CD4-positive, alpha-beta T cell (primary cell): ENCODE data around the gene SLC8A3. TPM values are rescaled to one million over a fixed set of nuclear protein-coding genes. Genes with fewer than 3 reads are reported as not detected.

Experiments used
- ATAC-seq: fragments of 200-7000 bp; cut with Tn5 transposase; one replicate; pipeline ENCODE4 v1.10.0; 2022; ENCODE audit warnings: mild to moderate bottlenecking; ENCODE audit not compliant: poor library complexity
- CTCF ChIA-PET: fragments of 350-600 bp; sonication (Branson Sonifier 250); formaldehyde crosslinking; loops from one replicate; lab custom pipeline; 2021; ENCODE audit warnings: antibody characterized with exemption, inconsistent platforms; lab: Charles Lee
- POLR2A ChIA-PET: fragments of 350-600 bp; sonication (Branson Sonifier 250); formaldehyde crosslinking; loops from one replicate; lab custom pipeline; 2021; ENCODE audit warnings: antibody characterized with exemption, inconsistent platforms; lab: Charles Lee
- DNase-seq, 14 experiments: peaks; one replicate each; pipeline ENCODE4 v3.0.0-alpha.2; 2013 to 2020; ENCODE audit warnings: mixed read lengths in 2 of 14
- H3K27ac ChIP-seq, 2 donors: one replicate each; pipeline versions ENCODE4 v1.5.1 to v1.7.0; 2013; ENCODE audit warnings: low read length in 2 of 2, low read depth in 1 of 2, mild to moderate bottlenecking in 1 of 2
- H3K27me3 ChIP-seq, 2 experiments: 1 replicate in 1 of 2; 2 replicates in 1 of 2; pipeline versions ENCODE4 v1.6.1 to v1.7.0; 2013; ENCODE audit warnings: low read length in 2 of 2, control low read depth in 1 of 2, mild to moderate bottlenecking in 1 of 2, moderate library complexity in 1 of 2; ENCODE audit not compliant: insufficient read depth in 2 of 2, control insufficient read depth in 1 of 2
- H3K36me3 ChIP-seq: one replicate; pipeline ENCODE4 v1.6.1; 2013; ENCODE audit warnings: low read length, control low read depth; ENCODE audit not compliant: insufficient read depth
- H3K4me1 ChIP-seq: one replicate; pipeline ENCODE4 v1.6.1; 2013; ENCODE audit warnings: low read length, control low read depth; ENCODE audit not compliant: insufficient read depth
- H3K4me3 ChIP-seq: one replicate; pipeline ENCODE4 v1.5.1; 2013; ENCODE audit warnings: mild to moderate bottlenecking, low read length, moderate library complexity
- H3K9me3 ChIP-seq, 2 experiments: 1 replicate in 1 of 2; 2 replicates in 1 of 2; pipeline versions ENCODE4 v1.6.1 to v1.7.0; 2013; ENCODE audit warnings: low read length in 2 of 2, mild to moderate bottlenecking in 2 of 2, control low read depth in 1 of 2, moderate library complexity in 1 of 2; ENCODE audit not compliant: control insufficient read depth in 1 of 2, insufficient read depth in 1 of 2
- H3K27ac Mint-ChIP-seq: one replicate; pipeline ENCODE4 v1.8.0; 2020; ENCODE audit warnings: mixed read lengths
- H3K27me3 Mint-ChIP-seq: one replicate; pipeline ENCODE4 v1.8.0; 2021; ENCODE audit warnings: mixed read lengths
- H3K36me3 Mint-ChIP-seq: one replicate; pipeline ENCODE4 v1.8.0; 2021; ENCODE audit warnings: low read depth, mixed read lengths
- H3K4me1 Mint-ChIP-seq: one replicate; pipeline ENCODE4 v1.8.0; 2021; ENCODE audit warnings: low read depth, mixed read lengths
- H3K4me3 Mint-ChIP-seq: one replicate; pipeline ENCODE4 v1.8.0; 2020; ENCODE audit warnings: mild to moderate bottlenecking, mixed read lengths
- H3K9me3 Mint-ChIP-seq: one replicate; pipeline ENCODE4 v1.8.0; 2020; ENCODE audit warnings: mixed read lengths
- CTCF ChIP-seq: fragments of 200-600 bp; IDR thresholded peaks from one replicate; pipeline ENCODE4 v1.8.0; 2022; ENCODE audit warnings: antibody characterized with exemption, mild to moderate bottlenecking
- intact Hi-C, 2 experiments: fragments of 100-400 bp; cut with DNase I in 1 of 2; cut with micrococcal nuclease in 1 of 2; formaldehyde crosslinking; loops; one replicate each; pipeline versions ENCODE4 v1.15.1 to v1.9.0; 2023 to 2025; cut with DNase I, micrococcal nuclease
- total RNA-seq, 174 experiments: library from RNA in 2 of 174; stranded (reverse) in 2 of 174; gene quantifications; one replicate each; pipeline ENCODE4 v1.2.3 and lab custom pipeline; 2021 to 2026

Gene SLC8A3
- total RNA-seq, 2 experiments from 2014 or later = not detected

GRCh38 chr14:70094106-70094505, 94.6 kb downstream of the SLC8A3 start:
- ChIA-PET CTCF (no interaction called here), POLR2A (no interaction called here)
- ATAC-seq (no peak), DNase-seq (no peak)
- Histone ChIP-seq H3K4me1 (no peaks in the 10 kb centered on the region), H3K27me3 (peaks cover 6 to 7% of the 10 kb centered on the region in 2 experiments), H3K9me3 (no peaks in the 10 kb centered on the region), H3K27ac (no peak overlapping the region), H3K4me3 (no peak overlapping the region), H3K36me3 (no peaks in the 10 kb centered on the region)
- Mint-ChIP-seq H3K27me3 (peaks cover 58% of the 10 kb centered on the region), H3K4me1 (no peaks in the 10 kb centered on the region), H3K36me3 (no peaks in the 10 kb centered on the region), H3K27ac (no peak overlapping the region), H3K4me3 (no peak overlapping the region), H3K9me3 (no peaks in the 10 kb centered on the region)
- no peak for TF ChIP-seq CTCF
- intact Hi-C loops = no loop called here

DNA sequence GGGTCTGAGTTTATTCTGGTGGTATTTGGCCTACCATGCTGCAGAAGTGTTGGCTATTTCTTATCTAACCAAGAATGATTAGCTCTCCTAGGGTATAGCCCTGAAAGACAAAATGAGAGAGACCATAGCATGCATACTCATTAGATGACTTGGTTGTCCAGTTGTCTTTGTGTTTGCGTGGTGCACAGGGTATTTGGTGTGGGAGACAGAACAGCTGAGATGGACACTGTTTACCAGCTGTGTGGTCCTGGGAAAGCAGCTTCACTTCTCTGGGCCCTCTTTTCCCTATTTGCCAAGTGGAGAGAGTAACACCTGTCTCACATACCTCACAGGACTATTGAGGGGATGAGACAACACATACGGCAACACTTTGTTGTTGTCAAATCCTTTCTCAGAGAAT, 95.6 kb downstream of the SLC8A3 start:
- no peak overlapping the region for H3K4me3 ChIP-seq
- DNase-seq = no peak
- no peaks in the 10 kb centered on the region for H3K9me3 ChIP-seq
- CTCF ChIA-PET = no interaction called here
- H3K27ac ChIP-seq = no peak overlapping the region
- H3K36me3 Mint-ChIP-seq = no peaks in the 10 kb centered on the region
- intact Hi-C loops = no loop called here
- no peaks in the 10 kb centered on the region for H3K36me3 ChIP-seq
- H3K4me1 Mint-ChIP-seq = no peaks in the 10 kb centered on the region
- peaks cover 49% of the 10 kb centered on the region for H3K27me3 Mint-ChIP-seq
- no peak overlapping the region for H3K4me3 Mint-ChIP-seq
- H3K9me3 Mint-ChIP-seq = no peaks in the 10 kb centered on the region
- POLR2A ChIA-PET = interaction anchor here (1.4 kb wide), 1 partner anchor 11 kb away, joined by 3 read pairs; no protein-coding TSS in a partner anchor
- no peak for ATAC-seq
- H3K27ac Mint-ChIP-seq = no peak overlapping the region
- peaks cover 7 to 11% of the 10 kb centered on the region in 2 experiments for H3K27me3 ChIP-seq
- no peak for TF ChIP-seq CTCF
- no peaks in the 10 kb centered on the region for H3K4me1 ChIP-seq

DNA sequence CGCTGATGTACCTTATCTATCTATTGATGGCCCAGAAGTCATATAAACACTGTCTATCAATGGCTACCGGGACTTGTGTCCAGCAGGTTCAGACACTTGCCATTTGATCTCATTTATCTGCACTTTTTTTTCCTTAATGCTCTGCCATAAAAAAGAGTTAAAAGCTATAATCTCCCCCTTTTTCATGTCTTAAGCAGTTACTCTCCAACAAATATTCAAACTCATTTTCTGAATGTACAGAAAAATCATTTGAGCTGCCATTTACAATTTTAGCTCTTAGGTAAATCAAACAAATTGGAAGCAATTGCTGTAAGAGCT, 101.4 kb downstream of the SLC8A3 start:
- Histone ChIP-seq H3K4me3 (no peak overlapping the region), H3K9me3 (no peaks in the 10 kb centered on the region), H3K36me3 (no peaks in the 10 kb centered on the region), H3K27ac (no peak overlapping the region), H3K27me3 (peaks cover 1 to 8% of the 10 kb centered on the region in 2 experiments), H3K4me1 (no peaks in the 10 kb centered on the region)
- intact Hi-C loops = no loop called here
- no peak overlapping the region for H3K27ac Mint-ChIP-seq
- H3K9me3 Mint-ChIP-seq = no peaks in the 10 kb centered on the region
- H3K4me3 Mint-ChIP-seq = no peak overlapping the region
- DNase-seq = no peak
- TF ChIP-seq CTCF = no peak
- no peak for ATAC-seq
- no peaks in the 10 kb centered on the region for H3K36me3 Mint-ChIP-seq
- H3K27me3 Mint-ChIP-seq = peaks cover 43% of the 10 kb centered on the region
- no peaks in the 10 kb centered on the region for H3K4me1 Mint-ChIP-seq
- ChIA-PET CTCF (no interaction called here), POLR2A (no interaction called here)
